Mesothelial cell of epicardium (in vitro differentiated cells): Measurements from ENCODE around the gene CYP11A1. TPM values are rescaled to one million over a fixed set of nuclear protein-coding genes. Genes with fewer than 3 reads are reported as not detected.

Experiments
- DNase-seq, 2 experiments: peaks; one replicate each; pipeline ENCODE4 v3.0.0; 2021; ENCODE audit warnings: low spot score in 2 of 2; ENCODE audit not compliant: unreplicated experiment in 2 of 2
- H3K27ac Mint-ChIP-seq: 2 replicates; pipeline ENCODE4 v1.8.0; 2021; ENCODE audit warnings: mixed read lengths
- H3K27me3 Mint-ChIP-seq: 2 replicates; pipeline ENCODE4 v1.8.0; 2021; ENCODE audit warnings: low read depth, mixed read lengths
- H3K36me3 Mint-ChIP-seq: 2 replicates; pipeline ENCODE4 v1.8.0; 2021; ENCODE audit warnings: mixed read lengths
- H3K4me1 Mint-ChIP-seq: 2 replicates; pipeline ENCODE4 v1.8.0; 2021; ENCODE audit warnings: mixed read lengths
- H3K4me3 Mint-ChIP-seq: 2 replicates; pipeline ENCODE4 v1.8.0; 2021; ENCODE audit warnings: mild to moderate bottlenecking, moderate library complexity, mixed read lengths
- H3K9me3 Mint-ChIP-seq: 2 replicates; pipeline ENCODE4 v1.8.0; 2021; ENCODE audit warnings: mixed read lengths
- total RNA-seq: library from RNA; stranded (reverse); gene quantifications from 3 replicates; pipeline ENCODE4 v1.2.1, GENCODE V29; 2021
- TF ChIP-seq, protein P1 (sequence below): fragments of 200-600 bp; sonication (generic); IDR thresholded peaks from one replicate; pipeline ENCODE4 v1.5.0; 2021; ENCODE audit warnings: antibody characterized with exemption; ENCODE audit not compliant: unreplicated experiment

CYP11A1 gene
- total RNA-seq, 1 donor from 2014 or later, result 7.0 TPM

DNA sequence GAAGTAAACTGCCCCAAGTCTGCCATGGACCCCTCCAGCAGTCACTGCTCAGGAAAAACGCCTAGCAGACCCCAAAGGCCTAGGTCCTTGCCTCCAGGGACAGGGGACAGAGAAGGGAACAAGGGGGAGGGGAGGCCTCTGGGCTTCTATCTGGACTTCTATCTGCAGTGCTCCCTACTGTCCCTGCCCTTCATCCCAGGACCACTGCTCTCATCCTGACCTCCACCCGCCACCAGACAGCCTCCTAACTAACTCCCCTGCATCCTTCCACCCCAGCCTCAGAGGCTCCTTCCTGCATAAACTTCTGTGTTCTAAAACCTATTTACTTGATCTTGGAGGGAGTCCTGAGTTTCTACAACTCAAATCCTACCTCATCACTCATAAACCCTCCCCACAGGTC is 40.9 kb upstream of the CYP11A1 start:
- H3K36me3 Mint-ChIP-seq, result no peaks in the 10 kb centered on the region
- TF ChIP-seq, protein P1, sequence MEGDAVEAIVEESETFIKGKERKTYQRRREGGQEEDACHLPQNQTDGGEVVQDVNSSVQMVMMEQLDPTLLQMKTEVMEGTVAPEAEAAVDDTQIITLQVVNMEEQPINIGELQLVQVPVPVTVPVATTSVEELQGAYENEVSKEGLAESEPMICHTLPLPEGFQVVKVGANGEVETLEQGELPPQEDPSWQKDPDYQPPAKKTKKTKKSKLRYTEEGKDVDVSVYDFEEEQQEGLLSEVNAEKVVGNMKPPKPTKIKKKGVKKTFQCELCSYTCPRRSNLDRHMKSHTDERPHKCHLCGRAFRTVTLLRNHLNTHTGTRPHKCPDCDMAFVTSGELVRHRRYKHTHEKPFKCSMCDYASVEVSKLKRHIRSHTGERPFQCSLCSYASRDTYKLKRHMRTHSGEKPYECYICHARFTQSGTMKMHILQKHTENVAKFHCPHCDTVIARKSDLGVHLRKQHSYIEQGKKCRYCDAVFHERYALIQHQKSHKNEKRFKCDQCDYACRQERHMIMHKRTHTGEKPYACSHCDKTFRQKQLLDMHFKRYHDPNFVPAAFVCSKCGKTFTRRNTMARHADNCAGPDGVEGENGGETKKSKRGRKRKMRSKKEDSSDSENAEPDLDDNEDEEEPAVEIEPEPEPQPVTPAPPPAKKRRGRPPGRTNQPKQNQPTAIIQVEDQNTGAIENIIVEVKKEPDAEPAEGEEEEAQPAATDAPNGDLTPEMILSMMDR, result no peak
- DNase-seq, result no peak
- peak overlapping the region; percentile 58 for H3K27ac Mint-ChIP-seq
- H3K4me1 Mint-ChIP-seq, result peaks cover 29% of the 10 kb centered on the region
- H3K4me3 Mint-ChIP-seq, result no peak overlapping the region
- H3K9me3 Mint-ChIP-seq, result no peaks in the 10 kb centered on the region
- H3K27me3 Mint-ChIP-seq, result no peaks in the 10 kb centered on the region

DNA sequence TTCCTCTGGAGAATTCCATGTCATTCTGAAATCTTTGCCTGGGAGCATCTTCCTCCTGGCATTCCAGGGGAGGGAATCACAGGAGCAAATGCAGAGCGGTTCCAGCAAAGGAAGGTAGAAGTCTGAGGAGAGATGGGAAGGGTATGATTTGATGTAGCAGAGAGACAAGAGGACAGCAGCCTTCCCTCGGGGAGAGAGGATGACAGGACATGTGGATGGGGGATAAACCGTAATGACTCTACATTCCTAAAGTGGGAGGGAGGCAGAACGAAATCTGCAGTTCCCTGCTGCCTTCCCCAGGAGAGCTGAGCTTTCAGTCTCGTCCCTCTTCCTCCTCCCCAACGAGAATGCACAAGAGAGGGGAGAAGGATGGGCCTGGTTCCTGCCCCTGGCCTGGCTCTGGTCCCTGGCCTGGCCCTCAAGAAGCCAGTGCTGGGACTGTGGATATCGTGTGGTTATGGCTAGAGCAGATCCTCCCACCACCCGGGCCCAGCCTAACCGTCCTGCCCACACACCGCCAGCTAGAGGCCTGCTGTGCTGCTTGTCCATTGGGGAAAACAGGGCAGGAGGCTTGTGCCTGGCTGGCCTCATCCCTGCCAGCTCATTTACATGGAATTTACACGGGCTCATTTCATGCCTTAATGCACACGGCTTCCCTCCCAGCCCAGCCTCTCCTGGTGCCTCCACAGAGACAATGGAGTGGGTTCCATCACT is 39.7 kb upstream of the CYP11A1 start:
- Mint-ChIP-seq H3K4me3 (no peak overlapping the region), H3K27ac (peak overlapping the region; percentile 68), H3K36me3 (no peaks in the 10 kb centered on the region), H3K4me1 (peaks cover 29% of the 10 kb centered on the region), H3K9me3 (no peaks in the 10 kb centered on the region), H3K27me3 (no peaks in the 10 kb centered on the region)
- TF ChIP-seq, protein P1, result no peak
- DNase-seq, result no peak

DNA sequence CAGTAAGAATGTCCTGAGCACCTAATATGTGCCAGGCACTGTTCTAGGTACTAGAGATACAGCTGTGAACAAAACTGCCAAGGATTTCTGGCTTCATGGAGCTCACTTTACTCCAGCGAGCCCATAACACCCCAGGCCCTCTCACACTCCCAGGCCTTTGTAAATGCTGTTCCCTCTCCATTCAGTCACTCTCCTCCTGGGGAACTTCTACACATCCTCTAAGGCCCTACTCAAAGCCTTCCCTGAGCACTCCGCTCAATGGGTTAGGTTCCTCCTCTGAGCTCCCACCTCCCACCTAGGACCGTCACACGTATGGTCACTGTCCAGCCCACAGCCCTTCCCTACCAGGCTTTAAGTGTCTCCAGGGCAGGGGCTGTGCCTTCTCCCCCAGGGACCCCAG is 39.1 kb upstream of the CYP11A1 start:
- Mint-ChIP-seq H3K27ac (no peak overlapping the region), H3K27me3 (no peaks in the 10 kb centered on the region), H3K4me1 (peaks cover 29% of the 10 kb centered on the region), H3K9me3 (no peaks in the 10 kb centered on the region), H3K36me3 (no peaks in the 10 kb centered on the region), H3K4me3 (no peak overlapping the region)
- no peak for DNase-seq
- TF ChIP-seq, protein P1, result no peak

DNA sequence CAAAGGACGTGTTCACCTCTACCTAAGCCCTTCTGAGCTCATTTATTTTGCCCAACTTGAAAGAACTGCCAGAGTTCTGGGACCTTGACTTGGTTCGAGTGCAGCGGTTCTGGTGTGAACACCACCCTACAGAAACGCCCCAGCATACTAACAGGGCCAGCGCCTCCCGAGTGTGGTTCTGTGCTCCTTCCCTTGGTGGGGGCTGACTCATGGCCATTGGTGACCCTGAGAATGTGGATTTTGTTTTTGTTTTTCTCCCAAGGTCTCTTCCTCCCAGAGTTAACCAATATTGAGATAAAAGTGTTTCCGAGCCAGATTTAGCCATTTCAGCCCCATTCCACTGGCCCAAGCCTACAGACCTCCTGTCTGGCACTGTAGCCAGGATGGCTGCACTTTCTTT is 38.4 kb upstream of the CYP11A1 start:
- DNase-seq, result no peak
- Mint-ChIP-seq H3K27ac (no peak overlapping the region), H3K36me3 (no peaks in the 10 kb centered on the region), H3K27me3 (no peaks in the 10 kb centered on the region), H3K4me3 (no peak overlapping the region), H3K4me1 (peaks cover 29% of the 10 kb centered on the region), H3K9me3 (no peaks in the 10 kb centered on the region)
- TF ChIP-seq, protein P1, result no peak

DNA sequence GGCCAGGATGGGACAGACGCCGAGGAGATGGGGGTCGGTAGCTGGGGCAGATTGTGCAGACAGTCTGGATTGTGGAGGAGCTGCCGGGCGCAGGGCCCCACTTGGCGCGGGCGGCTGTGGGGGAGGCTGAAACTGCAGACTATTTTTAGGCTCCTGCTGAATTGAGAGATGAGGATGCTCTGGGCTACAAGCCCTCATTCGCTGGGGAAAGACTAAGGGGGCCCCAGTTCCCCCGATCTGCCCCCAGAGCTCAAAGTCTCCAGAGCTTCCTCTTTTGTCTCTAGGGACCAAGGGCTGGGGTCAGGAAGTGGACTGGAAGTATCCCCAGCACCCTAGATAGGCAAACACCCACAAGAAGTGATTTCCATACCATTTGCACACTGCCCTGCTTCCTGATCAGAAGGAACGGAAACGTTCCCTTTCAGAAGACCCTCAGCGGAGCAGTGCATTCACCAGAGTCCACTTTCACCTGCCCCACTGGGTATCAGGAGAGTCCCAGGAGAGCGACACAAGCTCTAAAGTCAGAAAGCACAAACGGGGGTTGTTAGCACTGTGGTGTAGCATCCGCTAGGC is 36.6 kb upstream of the CYP11A1 start:
- Mint-ChIP-seq H3K27ac (no peak overlapping the region), H3K36me3 (no peaks in the 10 kb centered on the region), H3K9me3 (no peaks in the 10 kb centered on the region), H3K27me3 (no peaks in the 10 kb centered on the region), H3K4me3 (no peak overlapping the region), H3K4me1 (peaks cover 29% of the 10 kb centered on the region)
- TF ChIP-seq, protein P1, result no peak
- DNase-seq, result no peak
